Measurements from ENCODE around the gene RASA3. TPM values are rescaled to one million over a fixed set of nuclear protein-coding genes. Genes with fewer than 3 reads are reported as not detected.
A peak's percentile ranks its signal among the peaks of the same experiment; 100 is the strongest.

Gene RASA3
- total RNA-seq, 6 experiments from 2014 or later: 3.5 to 7.9 (median 4.6) TPM

DNA sequence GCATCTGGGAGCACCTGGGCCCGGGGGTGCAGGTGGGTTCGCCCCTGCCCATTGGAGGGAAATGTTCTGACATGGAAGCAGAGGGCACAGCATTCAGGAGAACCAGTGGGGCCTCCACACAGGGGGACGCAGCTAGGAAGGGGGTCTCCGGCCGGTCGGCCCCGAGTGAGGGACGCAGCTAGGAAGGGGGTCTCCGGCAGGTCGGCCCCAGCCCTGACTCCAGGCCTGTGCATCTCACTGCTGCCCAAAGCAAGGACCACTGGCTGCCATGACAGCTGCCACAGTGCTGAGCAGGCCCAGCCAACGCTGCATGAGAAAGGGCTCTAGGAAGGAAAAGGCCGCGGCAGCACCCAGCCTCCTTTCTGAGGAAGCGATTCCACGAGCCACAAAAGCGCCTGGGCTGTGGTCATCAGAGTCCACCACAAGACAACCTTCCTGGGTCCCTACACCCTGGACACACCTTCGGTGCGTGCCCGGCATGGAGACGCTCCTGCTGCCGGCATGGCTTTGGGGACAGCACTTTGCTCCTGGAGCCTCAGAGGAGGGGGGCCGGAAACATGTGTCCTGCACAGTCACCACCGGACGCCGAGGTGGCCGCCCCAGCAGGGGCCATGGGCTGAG, 9.7 kb downstream of the RASA3 start:
- Histone ChIP-seq H3K27me3 (no peaks in the 10 kb centered on the region), H3K9me3 (no peaks in the 10 kb centered on the region), H3K4me3 (no peak overlapping the region), H3K4me1 (peaks cover 0 to 14% (median 2%) of the 10 kb centered on the region in 4 donors), H3K36me3 (no peaks in the 10 kb centered on the region), H3K27ac (no peak overlapping the region)
- no peak for DNase-seq
- peak in 2 of 4 donors; percentile 8 to 36 for ATAC-seq
- 60% methylated on average over 4 of the region's 26 CpGs for WGBS (ENCODE audit: insufficient coverage, low coverage, low lambda C conversion rate, missing lambda C conversion rate)
- intact Hi-C loops (cut with DNase I): no loop called here
- TF ChIP-seq POLR2A (IDR thresholded peaks at IDR 0.05) (no peak), CTCF (IDR thresholded peaks at IDR 0.05) (no peak)

DNA sequence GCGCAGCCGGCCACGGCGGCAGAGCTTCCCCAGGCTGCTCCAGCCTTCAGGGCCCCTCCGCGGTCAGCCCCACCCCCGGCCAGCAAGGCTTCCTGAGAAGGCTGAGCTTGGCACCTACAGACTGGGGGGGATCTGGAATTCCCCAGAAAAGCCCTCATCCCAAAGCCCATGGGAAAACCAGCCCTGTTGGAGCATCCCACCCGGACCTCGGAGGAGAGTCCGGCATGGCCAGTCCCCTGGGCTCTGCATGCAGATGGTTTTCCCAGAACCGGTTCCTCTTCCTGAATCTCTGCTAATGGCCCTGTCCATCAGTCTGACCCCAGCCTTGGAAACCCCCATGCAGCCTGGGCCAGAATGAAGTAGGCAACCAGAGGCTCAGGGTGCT, 10.3 kb downstream of the RASA3 start:
- DNase-seq (peak in 1 of 3 donors; percentile 18), ATAC-seq (no peak)
- Histone ChIP-seq H3K4me3 (no peak overlapping the region), H3K4me1 (peaks cover 0 to 14% (median 2%) of the 10 kb centered on the region in 4 donors), H3K9me3 (no peaks in the 10 kb centered on the region), H3K36me3 (no peaks in the 10 kb centered on the region), H3K27me3 (no peaks in the 10 kb centered on the region), H3K27ac (no peak overlapping the region)
- intact Hi-C loops (cut with DNase I): no loop called here
- WGBS (ENCODE audit: insufficient coverage, low coverage, low lambda C conversion rate, missing lambda C conversion rate): no CpG with 5 or more reads among the region's 11 CpGs
- TF ChIP-seq POLR2A (IDR thresholded peaks at IDR 0.05) (no peak), CTCF (IDR thresholded peaks at IDR 0.05) (no peak)

- no peak overlapping the region for H3K4me3 ChIP-seq
- H3K4me1 ChIP-seq: peaks cover 0 to 14% (median 2%) of the 10 kb centered on the region in 4 donors
- ATAC-seq (no peak), DNase-seq (no peak)
- no peaks in the 10 kb centered on the region for H3K9me3 ChIP-seq
- no peak overlapping the region for H3K27ac ChIP-seq
- WGBS (ENCODE audit: insufficient coverage, low coverage, low lambda C conversion rate, missing lambda C conversion rate): 41% methylated on average over 8 of the region's 24 CpGs
- intact Hi-C loops (cut with DNase I): no loop called here
- no peaks in the 10 kb centered on the region for H3K36me3 ChIP-seq
- TF ChIP-seq POLR2A (IDR thresholded peaks at IDR 0.05): no peak
- TF ChIP-seq CTCF (IDR thresholded peaks at IDR 0.05): no peak
- no peaks in the 10 kb centered on the region for H3K27me3 ChIP-seq
These were observed 10.8 kb downstream of the RASA3 start for GRCh38 chr13:114121496-114122126.

GRCh38 chr13:114121031-114121430, 11.4 kb downstream of the RASA3 start:
- ATAC-seq: no peak
- H3K9me3 ChIP-seq: no peaks in the 10 kb centered on the region
- H3K27ac ChIP-seq: no peak overlapping the region
- no peak overlapping the region for H3K4me3 ChIP-seq
- intact Hi-C loops (cut with DNase I): no loop called here
- no peaks in the 10 kb centered on the region for H3K27me3 ChIP-seq
- WGBS (ENCODE audit: insufficient coverage, low coverage, low lambda C conversion rate, missing lambda C conversion rate): 76% methylated on average over 6 of the region's 12 CpGs
- DNase-seq: no peak
- H3K36me3 ChIP-seq: no peaks in the 10 kb centered on the region
- TF ChIP-seq POLR2A (IDR thresholded peaks at IDR 0.05): no peak
- TF ChIP-seq CTCF (IDR thresholded peaks at IDR 0.05): no peak
- peaks cover 0 to 14% (median 2%) of the 10 kb centered on the region in 4 donors for H3K4me1 ChIP-seq

Measured in right lobe of liver (tissue), 6 donors.